GM23338 (cell line): ENCODE results near the gene HPF1. TPM values are rescaled to one million over a fixed set of nuclear protein-coding genes. Genes with fewer than 3 reads are reported as not detected.

Experiments used
- ATAC-seq: fragments of 200-7000 bp; cut with Tn5 transposase; 3 replicates; pipeline ENCODE4 v1.9.1; 2020
- DNase-seq: peaks from one replicate; pipeline ENCODE4 v3.0.0-alpha.2; 2015; ENCODE audit warnings: low spot score
- H2AFZ ChIP-seq: fragments of 200-600 bp; sonication (generic); 2 replicates; pipeline ENCODE4 v1.8.0; 2016; ENCODE audit warnings: antibody characterized with exemption, mild to moderate bottlenecking, moderate library complexity
- H3F3A ChIP-seq: fragments of 200-600 bp; sonication (generic); replicated peaks from 2 replicates; pipeline ENCODE4 v1.8.0; 2017; ENCODE audit warnings: antibody characterized with exemption, mixed run types, low read depth
- H3K27ac ChIP-seq: fragments of 200-600 bp; sonication (generic); 2 replicates; pipeline ENCODE4 v1.6.1; 2016; ENCODE audit warnings: low read depth
- H3K27me3 ChIP-seq: fragments of 200-600 bp; sonication (generic); 2 replicates; pipeline ENCODE4 v1.8.0; 2016; ENCODE audit warnings: mild to moderate bottlenecking, mixed run types, moderate library complexity; ENCODE audit not compliant: insufficient read depth
- H3K36me3 ChIP-seq: fragments of 200-600 bp; sonication (generic); 2 replicates; pipeline ENCODE4 v1.8.0; 2016; ENCODE audit warnings: mild to moderate bottlenecking; ENCODE audit not compliant: insufficient read depth
- H3K4me1 ChIP-seq: fragments of 200-600 bp; sonication (generic); 2 replicates; pipeline ENCODE4 v1.8.0; 2016; ENCODE audit warnings: mild to moderate bottlenecking, moderate library complexity; ENCODE audit not compliant: insufficient read depth
- H3K4me2 ChIP-seq: fragments of 200-600 bp; sonication (generic); 2 replicates; pipeline ENCODE4 v1.7.1; 2017; ENCODE audit warnings: mixed run types
- H3K4me3 ChIP-seq: fragments of 200-600 bp; sonication (generic); 2 replicates; pipeline ENCODE4 v1.6.1; 2016; ENCODE audit warnings: mixed run types
- H3K79me2 ChIP-seq: fragments of 200-600 bp; sonication (generic); replicated peaks from 2 replicates; pipeline ENCODE4 v1.8.0; 2017; ENCODE audit warnings: mild to moderate bottlenecking; ENCODE audit not compliant: insufficient read depth
- H3K9me2 ChIP-seq: fragments of 200-600 bp; sonication (generic); 2 replicates; pipeline ENCODE4 v1.8.0; 2017; ENCODE audit not compliant: insufficient read depth
- H4K20me1 ChIP-seq: fragments of 200-600 bp; sonication (generic); replicated peaks from 2 replicates; pipeline ENCODE4 v1.8.0; 2017; ENCODE audit warnings: mild to moderate bottlenecking; ENCODE audit not compliant: insufficient read depth
- H3K27ac Mint-ChIP-seq: 2 replicates; pipeline ENCODE4 v1.8.0; 2020; ENCODE audit warnings: inconsistent platforms, mild to moderate bottlenecking, moderate library complexity, mixed read lengths
- H3K27me3 Mint-ChIP-seq: 3 replicates; pipeline ENCODE4 v1.8.0; 2022; ENCODE audit warnings: low read depth, mild to moderate bottlenecking, moderate library complexity, mixed read lengths, inconsistent platforms; ENCODE audit not compliant: insufficient read depth, poor library complexity
- H3K36me3 Mint-ChIP-seq: 3 replicates; pipeline ENCODE4 v1.8.0; 2021; ENCODE audit warnings: low read depth, mild to moderate bottlenecking, inconsistent platforms, moderate library complexity, mixed read lengths
- H3K4me1 Mint-ChIP-seq: 3 replicates; pipeline ENCODE4 v1.8.0; 2020; ENCODE audit warnings: mild to moderate bottlenecking, inconsistent platforms, mixed read lengths
- H3K4me3 Mint-ChIP-seq: 3 replicates; pipeline ENCODE4 v1.8.0; 2021; ENCODE audit warnings: moderate library complexity, mild to moderate bottlenecking, inconsistent platforms, mixed read lengths
- H3K9me3 Mint-ChIP-seq: 3 replicates; pipeline ENCODE4 v1.8.0; 2020; ENCODE audit warnings: moderate library complexity, mild to moderate bottlenecking, inconsistent platforms, mixed read lengths
- CREB1 ChIP-seq: fragments of 250-450 bp; sonication (Bioruptor Pico); IDR thresholded peaks from 2 replicates; pipeline ENCODE4 v1.5.0; 2020; ENCODE audit warnings: low read depth, mild to moderate bottlenecking, moderate library complexity
- EZH2 ChIP-seq: fragments of 200-600 bp; sonication (generic); IDR thresholded peaks from one replicate; pipeline ENCODE4 v1.8.0; 2017; ENCODE audit warnings: antibody characterized with exemption, mild to moderate bottlenecking, low read depth; ENCODE audit not compliant: unreplicated experiment
- EZH2phosphoT487 ChIP-seq: fragments of 200-600 bp; sonication (generic); IDR thresholded peaks from one replicate; pipeline ENCODE4 v1.8.1; 2018; ENCODE audit warnings: antibody characterized with exemption; ENCODE audit not compliant: unreplicated experiment
- JUNB ChIP-seq: IDR thresholded peaks from one replicate; pipeline ENCODE4 v1.6.1; 2016; ENCODE audit warnings: antibody characterized with exemption; ENCODE audit not compliant: unreplicated experiment
- NANOG ChIP-seq: IDR thresholded peaks from 2 replicates; pipeline ENCODE4 v1.6.1; 2016; ENCODE audit warnings: antibody characterized with exemption, borderline replicate concordance
- POLR2AphosphoS5 ChIP-seq: IDR thresholded peaks from 2 replicates; pipeline ENCODE4 v1.6.1; 2016; ENCODE audit warnings: antibody characterized with exemption, low read depth
- ZNF114 ChIP-seq: fragments of 250-450 bp; sonication (Bioruptor Pico); IDR thresholded peaks from 2 replicates; pipeline ENCODE4 v1.5.0; 2020; ENCODE audit warnings: mild to moderate bottlenecking, moderate library complexity
- ZNF331 ChIP-seq: fragments of 250-450 bp; sonication (Bioruptor Pico); IDR thresholded peaks from 2 replicates; pipeline ENCODE4 v1.5.0; 2020; ENCODE audit warnings: low read depth, mild to moderate bottlenecking, moderate library complexity
- polyA plus RNA-seq: library from polyadenylated mRNA; unstranded; fragments of >200 nt; fragmentation: Nextera tagmentation; extraction: Ambion mirVana; gene quantifications from 2 replicates; pipeline ENCODE4 v1.2.1, GENCODE V29; 2016
- total RNA-seq: library from RNA; depleted of rRNA; stranded (reverse); fragments of >200 nt; shearing (Covaris generic); gene quantifications from 2 replicates; pipeline ENCODE4 v1.2.3, GENCODE V29; 2014
- TF ChIP-seq, protein P1 (sequence below), 2 experiments: fragments of 200-600 bp in 1 of 2; sonication (generic) in 1 of 2; conservative IDR thresholded peaks; 2 replicates each; pipeline versions ENCODE4 v1.5.1 to v1.6.1; 2016 to 2017; ENCODE audit warnings: antibody characterized with exemption in 2 of 2, low read depth in 2 of 2, mild to moderate bottlenecking in 2 of 2, moderate library complexity in 1 of 2
- TF ChIP-seq, protein P2 (sequence below): fragments of 250-450 bp; sonication (Bioruptor Pico); IDR thresholded peaks from 2 replicates; pipeline ENCODE4 v1.5.0; 2020; ENCODE audit warnings: mild to moderate bottlenecking, moderate library complexity
- TF ChIP-seq, protein P3 (sequence below): IDR thresholded peaks from 2 replicates; pipeline ENCODE4 v1.6.1; 2016; ENCODE audit warnings: antibody characterized with exemption

HPF1 gene
- total and polyA plus RNA-seq, 2 experiments from 2014 or later, result 57.6 to 128 TPM

DNA sequence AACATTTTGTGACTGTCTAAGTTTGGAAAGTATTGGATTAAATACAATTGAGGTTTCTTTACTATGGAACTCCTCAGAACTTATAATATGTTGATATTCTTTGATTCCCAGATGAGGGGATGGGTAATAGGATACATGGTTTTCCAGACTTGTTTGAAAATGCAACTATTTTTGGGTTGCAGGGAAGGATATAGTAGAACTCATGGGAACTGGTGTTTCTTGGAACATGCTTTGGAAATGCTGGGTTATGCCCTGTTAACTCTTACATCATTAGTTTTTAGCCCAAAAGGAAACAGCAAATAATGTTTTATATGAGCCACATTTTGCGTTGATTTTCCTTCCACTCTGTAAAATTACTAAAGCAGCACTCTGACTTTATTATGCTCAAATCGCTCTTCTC is 41.9 kb downstream of the HPF1 start:
- Histone ChIP-seq H3K79me2 (no peaks in the 10 kb centered on the region), H4K20me1 (no peaks in the 10 kb centered on the region), H3K4me1 (no peaks in the 10 kb centered on the region), H3K27ac (no peak overlapping the region), H3K4me2 (no peak overlapping the region), H3K9me2 (no peaks in the 10 kb centered on the region), H3K27me3 (no peaks in the 10 kb centered on the region), H3F3A (no peaks in the 10 kb centered on the region), H3K4me3 (no peak overlapping the region), H3K36me3 (no peaks in the 10 kb centered on the region), H2AFZ (no peak overlapping the region)
- no peaks in the 10 kb centered on the region for H3K9me3 Mint-ChIP-seq
- TF ChIP-seq EZH2 (no peak), CREB1 (no peak), JUNB (no peak), POLR2AphosphoS5 (no peak), EZH2phosphoT487 (no peak), ZNF331 (CRISPR knock-in tag) (no peak), NANOG (no peak)
- TF ChIP-seq, protein P1, sequence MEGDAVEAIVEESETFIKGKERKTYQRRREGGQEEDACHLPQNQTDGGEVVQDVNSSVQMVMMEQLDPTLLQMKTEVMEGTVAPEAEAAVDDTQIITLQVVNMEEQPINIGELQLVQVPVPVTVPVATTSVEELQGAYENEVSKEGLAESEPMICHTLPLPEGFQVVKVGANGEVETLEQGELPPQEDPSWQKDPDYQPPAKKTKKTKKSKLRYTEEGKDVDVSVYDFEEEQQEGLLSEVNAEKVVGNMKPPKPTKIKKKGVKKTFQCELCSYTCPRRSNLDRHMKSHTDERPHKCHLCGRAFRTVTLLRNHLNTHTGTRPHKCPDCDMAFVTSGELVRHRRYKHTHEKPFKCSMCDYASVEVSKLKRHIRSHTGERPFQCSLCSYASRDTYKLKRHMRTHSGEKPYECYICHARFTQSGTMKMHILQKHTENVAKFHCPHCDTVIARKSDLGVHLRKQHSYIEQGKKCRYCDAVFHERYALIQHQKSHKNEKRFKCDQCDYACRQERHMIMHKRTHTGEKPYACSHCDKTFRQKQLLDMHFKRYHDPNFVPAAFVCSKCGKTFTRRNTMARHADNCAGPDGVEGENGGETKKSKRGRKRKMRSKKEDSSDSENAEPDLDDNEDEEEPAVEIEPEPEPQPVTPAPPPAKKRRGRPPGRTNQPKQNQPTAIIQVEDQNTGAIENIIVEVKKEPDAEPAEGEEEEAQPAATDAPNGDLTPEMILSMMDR (conservative IDR thresholded peaks at IDR 0.05; ENCODE audit: low read depth in 2 of 2), result no peak
- no peak overlapping the region for H3K27ac Mint-ChIP-seq
- ATAC-seq (no peak), DNase-seq (no peak)
- H3K27me3 Mint-ChIP-seq, result no peaks in the 10 kb centered on the region
- H3K4me1 Mint-ChIP-seq, result no peaks in the 10 kb centered on the region
- no peak overlapping the region for H3K4me3 Mint-ChIP-seq
- no peaks in the 10 kb centered on the region; the same call in 2 of the 3 replicates for H3K36me3 Mint-ChIP-seq

DNA sequence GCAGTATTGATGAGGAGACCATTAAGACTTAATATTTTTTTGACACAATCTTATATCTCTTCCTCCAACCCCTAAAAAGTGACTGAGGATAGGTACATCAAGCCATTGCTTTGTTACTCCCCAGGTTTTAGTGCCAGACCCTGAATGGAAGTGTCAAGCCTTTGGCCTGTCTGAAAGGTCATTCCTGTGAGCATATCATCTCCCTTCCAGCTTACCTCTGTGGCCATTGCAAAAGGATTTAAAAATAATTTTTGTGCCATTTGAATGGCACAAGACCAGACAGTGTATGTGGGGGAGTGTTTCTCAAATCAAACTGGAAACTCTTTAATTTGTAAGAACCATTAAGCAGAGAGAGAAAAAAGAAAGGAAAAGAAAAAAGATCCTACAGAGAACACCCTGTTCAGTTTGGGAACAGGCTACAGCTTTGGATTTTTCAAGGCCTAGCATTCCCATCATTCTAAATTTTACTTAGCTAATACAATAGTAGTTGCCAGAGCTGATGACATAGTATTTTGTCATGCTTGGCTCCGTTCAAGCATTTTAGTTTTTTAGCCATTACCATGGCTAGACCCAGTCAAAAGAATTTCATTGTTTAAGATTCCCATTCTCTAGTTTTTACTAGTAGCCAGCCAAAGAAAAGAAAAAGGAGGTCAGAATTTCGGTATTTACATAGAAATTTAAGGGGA is 49.6 kb downstream of the HPF1 start:
- H2AFZ ChIP-seq, result no peak overlapping the region
- Mint-ChIP-seq H3K9me3 (no peaks in the 10 kb centered on the region), H3K36me3 (no peaks in the 10 kb centered on the region), H3K4me1 (no peaks in the 10 kb centered on the region), H3K27me3 (no peaks in the 10 kb centered on the region), H3K4me3 (no peak overlapping the region), H3K27ac (peak overlapping the region; percentile 44; the same call in 1 of the 2 replicates)
- H3K4me1 ChIP-seq, result no peaks in the 10 kb centered on the region
- H3F3A ChIP-seq, result no peaks in the 10 kb centered on the region
- H3K27ac ChIP-seq, result no peak overlapping the region
- ATAC-seq, result no peak
- H4K20me1 ChIP-seq, result no peaks in the 10 kb centered on the region
- no peaks in the 10 kb centered on the region for H3K36me3 ChIP-seq
- H3K4me3 ChIP-seq, result no peak overlapping the region
- no peak for DNase-seq
- H3K4me2 ChIP-seq, result no peak overlapping the region
- no peaks in the 10 kb centered on the region for H3K9me2 ChIP-seq
- no peaks in the 10 kb centered on the region for H3K79me2 ChIP-seq
- no peaks in the 10 kb centered on the region for H3K27me3 ChIP-seq
- TF ChIP-seq ZNF114 (no peak), EZH2 (no peak), CREB1 (no peak), POLR2AphosphoS5 (no peak), NANOG (no peak)
- TF ChIP-seq, protein P2, sequence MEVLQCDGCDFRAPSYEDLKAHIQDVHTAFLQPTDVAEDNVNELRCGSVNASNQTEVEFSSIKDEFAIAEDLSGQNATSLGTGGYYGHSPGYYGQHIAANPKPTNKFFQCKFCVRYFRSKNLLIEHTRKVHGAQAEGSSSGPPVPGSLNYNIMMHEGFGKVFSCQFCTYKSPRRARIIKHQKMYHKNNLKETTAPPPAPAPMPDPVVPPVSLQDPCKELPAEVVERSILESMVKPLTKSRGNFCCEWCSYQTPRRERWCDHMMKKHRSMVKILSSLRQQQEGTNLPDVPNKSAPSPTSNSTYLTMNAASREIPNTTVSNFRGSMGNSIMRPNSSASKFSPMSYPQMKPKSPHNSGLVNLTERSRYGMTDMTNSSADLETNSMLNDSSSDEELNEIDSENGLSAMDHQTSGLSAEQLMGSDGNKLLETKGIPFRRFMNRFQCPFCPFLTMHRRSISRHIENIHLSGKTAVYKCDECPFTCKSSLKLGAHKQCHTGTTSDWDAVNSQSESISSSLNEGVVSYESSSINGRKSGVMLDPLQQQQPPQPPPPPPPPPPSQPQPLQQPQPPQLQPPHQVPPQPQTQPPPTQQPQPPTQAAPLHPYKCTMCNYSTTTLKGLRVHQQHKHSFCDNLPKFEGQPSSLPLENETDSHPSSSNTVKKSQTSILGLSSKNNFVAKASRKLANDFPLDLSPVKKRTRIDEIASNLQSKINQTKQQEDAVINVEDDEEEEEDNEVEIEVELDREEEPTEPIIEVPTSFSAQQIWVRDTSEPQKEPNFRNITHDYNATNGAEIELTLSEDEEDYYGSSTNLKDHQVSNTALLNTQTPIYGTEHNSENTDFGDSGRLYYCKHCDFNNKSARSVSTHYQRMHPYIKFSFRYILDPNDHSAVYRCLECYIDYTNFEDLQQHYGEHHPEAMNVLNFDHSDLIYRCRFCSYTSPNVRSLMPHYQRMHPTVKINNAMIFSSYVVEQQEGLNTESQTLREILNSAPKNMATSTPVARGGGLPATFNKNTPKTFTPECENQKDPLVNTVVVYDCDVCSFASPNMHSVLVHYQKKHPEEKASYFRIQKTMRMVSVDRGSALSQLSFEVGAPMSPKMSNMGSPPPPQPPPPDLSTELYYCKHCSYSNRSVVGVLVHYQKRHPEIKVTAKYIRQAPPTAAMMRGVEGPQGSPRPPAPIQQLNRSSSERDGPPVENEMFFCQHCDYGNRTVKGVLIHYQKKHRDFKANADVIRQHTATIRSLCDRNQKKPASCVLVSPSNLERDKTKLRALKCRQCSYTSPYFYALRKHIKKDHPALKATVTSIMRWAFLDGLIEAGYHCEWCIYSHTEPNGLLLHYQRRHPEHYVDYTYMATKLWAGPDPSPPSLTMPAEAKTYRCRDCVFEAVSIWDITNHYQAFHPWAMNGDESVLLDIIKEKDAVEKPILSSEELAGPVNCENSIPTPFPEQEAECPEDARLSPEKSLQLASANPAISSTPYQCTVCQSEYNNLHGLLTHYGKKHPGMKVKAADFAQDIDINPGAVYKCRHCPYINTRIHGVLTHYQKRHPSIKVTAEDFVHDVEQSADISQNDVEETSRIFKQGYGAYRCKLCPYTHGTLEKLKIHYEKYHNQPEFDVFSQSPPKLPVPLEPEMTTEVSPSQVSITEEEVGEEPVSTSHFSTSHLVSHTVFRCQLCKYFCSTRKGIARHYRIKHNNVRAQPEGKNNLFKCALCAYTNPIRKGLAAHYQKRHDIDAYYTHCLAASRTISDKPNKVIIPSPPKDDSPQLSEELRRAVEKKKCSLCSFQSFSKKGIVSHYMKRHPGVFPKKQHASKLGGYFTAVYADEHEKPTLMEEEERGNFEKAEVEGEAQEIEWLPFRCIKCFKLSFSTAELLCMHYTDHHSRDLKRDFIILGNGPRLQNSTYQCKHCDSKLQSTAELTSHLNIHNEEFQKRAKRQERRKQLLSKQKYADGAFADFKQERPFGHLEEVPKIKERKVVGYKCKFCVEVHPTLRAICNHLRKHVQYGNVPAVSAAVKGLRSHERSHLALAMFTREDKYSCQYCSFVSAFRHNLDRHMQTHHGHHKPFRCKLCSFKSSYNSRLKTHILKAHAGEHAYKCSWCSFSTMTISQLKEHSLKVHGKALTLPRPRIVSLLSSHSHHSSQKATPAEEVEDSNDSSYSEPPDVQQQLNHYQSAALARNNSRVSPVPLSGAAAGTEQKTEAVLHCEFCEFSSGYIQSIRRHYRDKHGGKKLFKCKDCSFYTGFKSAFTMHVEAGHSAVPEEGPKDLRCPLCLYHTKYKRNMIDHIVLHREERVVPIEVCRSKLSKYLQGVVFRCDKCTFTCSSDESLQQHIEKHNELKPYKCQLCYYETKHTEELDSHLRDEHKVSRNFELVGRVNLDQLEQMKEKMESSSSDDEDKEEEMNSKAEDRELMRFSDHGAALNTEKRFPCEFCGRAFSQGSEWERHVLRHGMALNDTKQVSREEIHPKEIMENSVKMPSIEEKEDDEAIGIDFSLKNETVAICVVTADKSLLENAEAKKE (CRISPR knock-in tag), result no peak
- TF ChIP-seq, protein P3, sequence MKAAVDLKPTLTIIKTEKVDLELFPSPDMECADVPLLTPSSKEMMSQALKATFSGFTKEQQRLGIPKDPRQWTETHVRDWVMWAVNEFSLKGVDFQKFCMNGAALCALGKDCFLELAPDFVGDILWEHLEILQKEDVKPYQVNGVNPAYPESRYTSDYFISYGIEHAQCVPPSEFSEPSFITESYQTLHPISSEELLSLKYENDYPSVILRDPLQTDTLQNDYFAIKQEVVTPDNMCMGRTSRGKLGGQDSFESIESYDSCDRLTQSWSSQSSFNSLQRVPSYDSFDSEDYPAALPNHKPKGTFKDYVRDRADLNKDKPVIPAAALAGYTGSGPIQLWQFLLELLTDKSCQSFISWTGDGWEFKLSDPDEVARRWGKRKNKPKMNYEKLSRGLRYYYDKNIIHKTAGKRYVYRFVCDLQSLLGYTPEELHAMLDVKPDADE, result no peak
